Gastroesophageal sphincter (tissue), 3 donors: Measurements from ENCODE around the gene LACTBL1.

Experiments
- CTCF ChIP-seq, 4 experiments: fragments of 200-600 bp in 2 of 4; fragments of 450-650 bp in 2 of 4; sonication (generic) in 1 of 4; IDR thresholded peaks; one replicate each; pipeline ENCODE4 v1.5.1; 2017 to 2019; ENCODE audit warnings: antibody characterized with exemption in 4 of 4, mild to moderate bottlenecking in 2 of 4, moderate library complexity in 2 of 4
- POLR2A ChIP-seq, 2 donors: fragments of 450-650 bp; IDR thresholded peaks; one replicate each; pipeline ENCODE4 v1.6.1; 2017; ENCODE audit warnings: antibody characterized with exemption in 2 of 2, mild to moderate bottlenecking in 2 of 2, moderate library complexity in 1 of 2
- POLR2AphosphoS5 ChIP-seq: sonication (generic); formaldehyde crosslinking; IDR thresholded peaks from one replicate; pipeline ENCODE4 v1.6.1; 2017; ENCODE audit warnings: antibody characterized with exemption

GRCh38 chr1:23019863-23020625 is 47.4 kb upstream of the LACTBL1 start:
- no peak for TF ChIP-seq CTCF (IDR thresholded peaks at IDR 0.05)
- TF ChIP-seq POLR2AphosphoS5 = no peak
- no peak for TF ChIP-seq POLR2A (IDR thresholded peaks at IDR 0.05)
